GM18873 (cell line): ENCODE data around the gene CBLB.

Source experiments
- ATAC-seq: cut with Tn5 transposase; IDR thresholded peaks from one replicate; pipeline ENCODE4 v1.9.1; 2021; ENCODE audit warnings: mild to moderate bottlenecking, moderate library complexity, moderate number of reproducible peaks; ENCODE audit not compliant: unreplicated experiment, low FRiP score

Gene CBLB

GRCh38 chr3:105649480-105649879, 219.3 kb downstream of the CBLB start:
- no peak for ATAC-seq

DNA sequence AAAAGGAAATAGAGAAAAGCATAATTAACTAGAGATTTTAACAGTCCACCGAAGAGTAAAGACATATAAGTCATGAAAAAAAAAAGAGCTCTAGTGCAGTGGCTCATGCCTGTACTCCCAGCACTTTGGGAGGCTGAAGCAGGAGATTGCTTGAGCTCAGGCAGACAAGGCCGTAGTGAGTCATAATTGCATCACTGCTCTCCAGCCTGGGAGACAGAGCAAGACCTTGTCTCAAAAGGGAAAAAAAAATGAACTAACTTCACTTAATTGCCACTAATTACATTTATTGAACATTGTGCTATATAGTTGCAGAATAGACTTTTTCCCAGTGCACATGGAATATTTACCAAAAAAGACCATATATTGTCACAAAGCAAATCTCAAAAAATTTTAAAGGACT, 221.8 kb downstream of the CBLB start:
- no peak for ATAC-seq

DNA sequence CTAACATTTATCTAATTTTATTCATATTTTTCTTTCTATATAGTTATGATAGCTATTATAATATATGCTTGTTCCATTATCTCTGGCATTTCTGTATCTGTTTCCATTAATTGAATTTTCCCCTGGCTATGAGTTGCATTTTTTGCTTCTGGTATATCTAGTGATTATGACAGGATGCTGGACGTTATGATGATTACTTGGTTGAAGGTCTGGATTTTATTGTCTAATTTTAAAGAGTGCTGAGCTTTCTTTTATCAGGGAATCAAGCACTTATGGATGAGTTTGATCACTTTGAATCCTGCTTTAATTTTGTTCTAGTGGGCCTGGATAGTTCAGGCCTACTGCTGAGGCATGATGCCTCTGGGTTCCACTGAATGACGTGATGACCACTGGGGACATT, 229.7 kb downstream of the CBLB start:
- ATAC-seq: no peak

- ATAC-seq: no peak
Measured at GRCh38 chr3:105634708-105635107, 234.1 kb downstream of the CBLB start.

- ATAC-seq: no peak
Measured at GRCh38 chr3:105629718-105630117, 239.1 kb downstream of the CBLB start.

DNA sequence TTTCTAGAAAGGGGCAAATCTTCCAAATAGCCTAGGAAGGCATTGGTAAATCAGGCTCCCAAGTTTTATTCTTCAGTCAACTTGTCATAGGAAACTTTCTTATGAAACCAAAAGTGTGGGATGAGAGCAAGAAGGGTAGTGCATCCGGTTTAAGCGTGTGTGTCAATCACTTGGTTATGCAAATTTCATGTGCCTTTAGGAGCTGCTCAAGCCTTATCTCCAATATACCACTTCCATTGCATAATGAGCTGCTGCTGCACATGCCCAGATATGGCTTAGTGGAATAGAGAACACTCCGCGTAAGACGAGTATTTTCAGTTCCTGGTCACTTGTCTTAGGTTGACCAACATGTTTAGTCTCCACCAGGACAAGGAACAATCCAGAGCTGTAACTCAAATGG, 242.1 kb downstream of the CBLB start:
- no peak for ATAC-seq

- no peak for ATAC-seq
Measured at GRCh38 chr3:105622169-105622568, 246.6 kb downstream of the CBLB start.

DNA sequence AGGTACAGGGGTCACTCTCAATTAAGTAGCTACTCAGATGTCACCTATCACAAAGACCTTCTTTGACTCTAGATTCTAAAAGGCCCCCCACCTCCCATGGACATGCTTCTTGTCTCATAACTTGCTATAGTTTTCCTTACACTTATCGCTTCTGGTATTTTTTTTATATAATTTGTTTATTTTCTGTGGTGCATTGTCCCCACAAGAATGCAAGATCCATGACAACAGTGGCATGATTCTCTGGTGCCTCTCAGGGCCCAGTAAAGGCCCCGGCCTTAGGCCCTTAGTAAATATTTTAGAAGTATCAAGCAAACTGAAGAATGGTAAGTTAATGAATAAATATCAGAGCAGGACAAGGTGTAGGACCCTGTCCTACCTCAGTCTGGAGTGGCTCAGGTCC, 248.6 kb downstream of the CBLB start:
- no peak for ATAC-seq

DNA sequence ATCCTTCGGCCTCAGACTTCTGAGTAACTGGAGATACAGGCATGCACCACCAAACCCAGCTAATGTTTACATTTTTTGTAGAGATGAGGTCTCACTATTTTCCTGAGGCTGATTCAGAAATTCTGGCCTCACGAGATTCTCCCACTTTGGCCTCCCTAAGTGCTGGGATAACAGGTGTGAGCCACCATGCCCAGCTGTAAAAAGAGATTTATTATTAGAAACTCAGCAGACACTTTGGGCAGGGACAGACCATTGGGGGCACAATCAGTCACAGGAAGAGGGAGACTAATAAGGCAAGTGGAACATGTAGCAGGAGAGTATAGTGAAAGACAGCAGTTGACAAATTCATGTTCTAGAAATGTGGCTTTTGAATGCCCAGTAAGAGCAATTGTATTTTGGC, 249.2 kb downstream of the CBLB start:
- no peak for ATAC-seq

DNA sequence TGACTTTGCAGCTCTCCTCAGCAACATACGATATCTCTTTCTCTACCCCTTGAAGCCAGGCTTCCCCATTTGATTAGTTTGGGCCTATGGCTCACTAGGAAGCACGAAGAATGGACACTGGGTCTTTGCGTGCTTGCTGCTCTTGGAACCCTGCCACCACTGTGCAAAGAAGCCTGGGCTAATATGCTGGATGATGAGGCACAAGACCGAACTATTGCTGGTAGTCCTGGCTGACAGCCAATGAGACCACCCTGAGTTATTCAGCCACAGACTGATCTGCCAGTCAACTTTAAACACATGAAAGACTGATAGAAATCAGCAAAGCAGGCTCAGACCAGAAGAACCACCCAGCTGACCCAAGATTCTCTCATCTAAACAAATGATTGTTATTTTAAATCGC, 250.3 kb downstream of the CBLB start:
- no peak for ATAC-seq

GRCh38 chr3:105616374-105617121, 252.3 kb downstream of the CBLB start:
- no peak for ATAC-seq

DNA sequence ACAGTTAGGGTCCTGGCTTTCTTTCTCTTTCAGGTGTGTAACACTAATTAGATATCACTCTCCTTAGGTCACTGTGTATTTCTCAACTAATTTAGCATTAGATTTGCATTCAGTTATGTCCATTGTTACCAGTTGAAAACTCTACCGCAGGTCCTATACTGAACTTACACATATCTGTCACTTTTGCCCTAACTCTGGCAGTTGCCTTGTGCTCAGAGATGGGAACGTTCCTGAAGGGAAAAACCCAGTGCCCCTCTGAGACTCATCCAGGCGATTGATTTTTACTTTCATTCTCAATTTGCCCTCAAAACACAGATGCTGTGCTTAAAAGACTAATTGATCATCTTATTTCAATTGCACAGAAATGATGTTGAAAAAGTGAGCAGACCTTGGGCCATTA, 253.0 kb downstream of the CBLB start:
- no peak for ATAC-seq

DNA sequence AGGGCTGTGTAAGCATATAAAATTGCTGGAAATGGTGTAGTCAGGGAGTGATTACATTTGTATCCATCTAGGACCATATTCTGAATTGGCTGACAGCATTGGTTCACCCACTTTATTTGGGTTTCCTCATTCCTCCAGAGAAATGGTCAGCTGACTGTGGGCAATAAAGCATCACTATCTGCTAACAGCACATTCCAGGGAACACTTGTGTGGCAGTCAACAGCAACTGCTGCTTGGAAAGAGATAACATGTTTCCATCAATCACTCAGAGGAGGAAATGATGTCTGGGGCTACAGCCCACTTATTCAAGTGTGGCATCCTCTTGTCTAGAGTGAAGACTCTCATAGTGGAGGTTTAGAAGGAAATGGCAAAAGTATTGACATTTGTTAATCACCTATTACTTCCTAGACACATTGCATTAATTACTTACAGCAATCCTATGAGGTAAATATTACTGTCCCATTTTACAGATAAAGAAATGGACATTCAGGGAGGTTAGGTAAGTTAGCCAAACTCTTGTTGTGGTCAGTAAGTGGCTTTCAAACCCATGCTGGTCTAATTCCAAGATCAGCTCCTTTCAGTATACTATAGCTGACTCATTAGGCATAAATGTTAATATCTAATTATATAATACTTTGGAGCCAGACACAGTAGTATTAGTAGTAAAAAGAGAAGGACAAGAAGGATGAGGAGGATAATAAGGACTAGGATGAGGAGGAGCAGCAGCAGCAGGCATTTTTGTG, 254.4 kb downstream of the CBLB start:
- ATAC-seq: no peak

DNA sequence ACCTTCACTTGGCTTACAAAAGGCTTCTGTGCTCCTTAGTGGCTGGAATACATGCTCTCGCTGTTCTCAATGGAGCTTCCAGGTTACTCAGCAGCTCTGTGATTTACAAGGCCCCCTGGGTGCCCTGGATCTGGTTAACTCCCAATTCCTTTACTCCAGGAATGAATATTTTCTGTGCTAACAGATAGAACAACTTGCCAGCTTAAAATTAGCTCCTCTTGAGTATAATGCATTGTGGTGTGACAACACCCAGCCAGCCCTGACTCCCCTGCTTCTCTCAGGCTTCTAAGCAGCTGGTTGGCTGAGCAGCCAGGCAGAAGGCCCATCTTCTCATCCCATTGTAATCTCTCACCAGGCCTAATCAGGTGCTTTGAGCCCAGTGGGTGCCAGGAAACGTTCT, 255.7 kb downstream of the CBLB start:
- ATAC-seq: no peak

DNA sequence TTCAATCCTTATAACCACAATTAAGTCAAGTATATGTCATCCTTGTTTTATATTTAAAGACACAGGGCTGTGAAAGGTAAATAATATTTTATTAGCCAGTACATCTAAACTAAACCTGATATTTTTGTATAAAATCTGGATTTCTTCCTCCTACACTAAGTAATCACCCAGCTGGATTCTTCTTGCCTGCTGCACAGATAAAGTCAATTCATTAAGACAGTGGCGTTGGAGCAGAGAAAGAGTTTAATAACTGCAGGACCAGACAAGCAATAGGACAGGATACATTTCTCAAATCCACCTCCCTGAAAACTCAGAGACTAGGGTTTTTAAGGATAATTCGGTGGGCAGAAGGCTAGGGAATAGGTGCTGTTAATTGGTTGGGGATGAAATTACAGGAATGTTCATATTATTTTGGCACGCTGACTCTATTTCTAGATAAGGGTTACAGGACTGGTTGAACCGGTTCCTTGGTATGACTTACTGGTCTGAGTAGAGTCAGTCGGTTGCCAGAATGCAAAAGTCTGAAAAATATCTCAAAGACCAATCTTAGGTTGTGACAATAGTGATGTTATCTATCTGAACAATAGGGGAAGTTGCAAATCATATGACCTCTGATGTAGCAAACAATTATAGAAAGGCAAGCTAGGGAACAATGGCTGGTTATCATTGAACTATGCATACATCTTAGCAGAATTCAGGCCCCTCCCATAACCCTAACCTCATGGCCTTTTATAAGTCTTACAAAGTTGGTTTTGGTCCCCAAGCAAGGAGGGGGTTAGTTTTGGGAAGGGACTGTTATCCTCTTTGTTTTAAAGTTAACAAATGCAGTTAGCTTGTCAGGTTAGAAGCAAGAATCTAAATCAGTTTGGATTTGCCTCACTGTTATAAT, 257.3 kb downstream of the CBLB start:
- ATAC-seq: no peak

DNA sequence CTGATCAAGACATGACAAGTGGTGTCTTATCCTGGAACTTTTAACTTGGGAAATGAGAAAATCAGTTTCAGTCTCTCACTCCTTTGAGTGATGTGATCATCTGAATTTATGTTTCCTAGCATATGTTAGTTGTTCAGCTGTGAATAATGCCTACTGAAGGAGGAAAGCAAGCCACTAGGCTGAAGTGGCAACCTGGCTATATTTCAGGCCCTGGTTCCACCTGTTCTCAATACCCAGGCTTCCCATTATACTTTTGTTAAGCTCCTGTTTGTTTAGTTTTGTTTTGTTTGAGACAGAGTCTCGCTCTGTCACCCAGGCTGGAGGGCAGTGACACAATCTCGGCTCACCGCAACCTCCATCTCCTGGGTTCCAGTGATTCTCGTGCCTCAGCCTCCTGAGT, 258.3 kb downstream of the CBLB start:
- no peak for ATAC-seq

DNA sequence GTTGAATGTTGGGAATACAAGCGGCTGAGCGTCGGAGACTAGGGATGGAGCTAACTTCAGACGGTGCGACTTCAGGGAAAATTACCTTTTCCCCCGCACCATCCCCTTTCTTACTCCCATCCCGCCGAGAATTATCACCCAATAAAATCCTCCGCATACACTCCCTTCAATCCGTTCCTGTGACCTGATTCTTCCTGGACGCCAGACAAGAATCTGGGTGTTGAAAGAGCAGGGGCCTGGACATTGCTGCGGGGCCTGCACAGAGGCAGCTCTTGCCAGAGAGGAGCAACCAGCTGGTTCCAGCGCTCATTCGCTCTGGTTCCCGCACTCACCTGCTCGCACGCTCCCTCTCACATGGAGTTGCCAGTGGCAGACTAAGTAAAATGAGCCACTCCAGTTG, 260.2 kb downstream of the CBLB start:
- ATAC-seq: no peak

GRCh38 chr3:105606016-105606415, 262.8 kb downstream of the CBLB start:
- ATAC-seq: no peak
